C4-2B (cell line): Measurements from ENCODE around the gene NKX3-2.

Source experiments
- H3K27ac ChIP-seq: fragments of 450-650 bp; 2 replicates; pipeline ENCODE4 v1.5.1; 2017
- CTCF ChIP-seq: fragments of 450-650 bp; conservative IDR thresholded peaks from 2 replicates; pipeline ENCODE4 v1.5.1; 2017; ENCODE audit warnings: mild to moderate bottlenecking
- ZFX ChIP-seq: fragments of 450-650 bp; IDR thresholded peaks from 2 replicates; pipeline ENCODE4 v1.6.1; 2017

The NKX3-2 gene

GRCh38 chr4:13545394-13545808, 1.1 kb upstream of the NKX3-2 start:
- TF ChIP-seq CTCF (no peak), ZFX (no peak)
- H3K27ac ChIP-seq, result peak overlapping the region; percentile 72; the same call in 1 of the 2 replicates

- TF ChIP-seq ZFX (no peak), CTCF (no peak)
- peak overlapping the region; percentile 72 for H3K27ac ChIP-seq
Measured at GRCh38 chr4:13544606-13545393, 492 bp upstream of the NKX3-2 start.

GRCh38 chr4:13543032-13543838, 1.1 kb downstream of the NKX3-2 start:
- no peak overlapping the region for H3K27ac ChIP-seq
- TF ChIP-seq CTCF (no peak), ZFX (no peak)

- TF ChIP-seq ZFX (no peak), CTCF (no peak)
Measured at GRCh38 chr4:13542577-13543031, 1.7 kb downstream of the NKX3-2 start.

GRCh38 chr4:13541720-13542576, 2.4 kb downstream of the NKX3-2 start:
- TF ChIP-seq CTCF, result no peak
- TF ChIP-seq ZFX, result no peak
- no peak overlapping the region for H3K27ac ChIP-seq

More at GRCh38 chr4:13542577-13543031, 1.7 kb downstream of the NKX3-2 start:
- no peak overlapping the region for H3K27ac ChIP-seq

GRCh38 chr4:13541176-13541604, 3.1 kb downstream of the NKX3-2 start:
- no peak for TF ChIP-seq CTCF
- no peak for TF ChIP-seq ZFX
- H3K27ac ChIP-seq, result no peak overlapping the region
